HuH-7 (cell line): Measurements from ENCODE around the gene SOCS6.
"Not testable (repeated sequence)": the region's sequence is repeated elsewhere in the genome, so short reads cannot be mapped to it uniquely, and the experiment has no call there.

Source experiments
- DNase-seq: peaks from one replicate; pipeline ENCODE4 v3.0.0; 2011; ENCODE audit warnings: low spot score

The SOCS6 gene

GRCh38 chr18:70324897-70325296, 36.1 kb downstream of the SOCS6 start:
- no peak for DNase-seq

GRCh38 chr18:70326255-70326654, 37.4 kb downstream of the SOCS6 start:
- no peak for DNase-seq

GRCh38 chr18:70328169-70328568, 39.3 kb downstream of the SOCS6 start:
- no peak for DNase-seq

- DNase-seq = no peak
Observed at GRCh38 chr18:70329071-70329470, 40.2 kb downstream of the SOCS6 start.

GRCh38 chr18:70330887-70331286, 42.0 kb downstream of the SOCS6 start:
- no peak for DNase-seq

- no peak for DNase-seq
Observed at GRCh38 chr18:70331456-70332097, 42.7 kb downstream of the SOCS6 start.

- no peak for DNase-seq
Observed at GRCh38 chr18:70332694-70333093, 43.8 kb downstream of the SOCS6 start.

- DNase-seq = no peak
Observed at GRCh38 chr18:70333316-70333715, 44.5 kb downstream of the SOCS6 start.

GRCh38 chr18:70333757-70334156, 44.9 kb downstream of the SOCS6 start:
- DNase-seq = no peak

- no peak for DNase-seq
Observed at GRCh38 chr18:70334264-70334663, 45.4 kb downstream of the SOCS6 start.

GRCh38 chr18:70334728-70335329, 46.0 kb downstream of the SOCS6 start:
- DNase-seq = no peak

GRCh38 chr18:70335892-70336726, 47.3 kb downstream of the SOCS6 start:
- no peak for DNase-seq

GRCh38 chr18:70337139-70337972, 48.5 kb downstream of the SOCS6 start:
- DNase-seq = no peak

GRCh38 chr18:70338890-70339289, 50.0 kb downstream of the SOCS6 start:
- no peak for DNase-seq

GRCh38 chr18:70339915-70340314, 51.1 kb downstream of the SOCS6 start:
- DNase-seq = no peak

GRCh38 chr18:70348481-70348880, 59.6 kb downstream of the SOCS6 start:
- DNase-seq = not testable (repeated sequence)

GRCh38 chr18:70349316-70349715, 60.5 kb downstream of the SOCS6 start:
- DNase-seq = no peak

GRCh38 chr18:70354080-70354479, 65.2 kb downstream of the SOCS6 start:
- DNase-seq = no peak

GRCh38 chr18:70354771-70355170, 65.9 kb downstream of the SOCS6 start:
- no peak for DNase-seq

GRCh38 chr18:70355620-70356385, 67.0 kb downstream of the SOCS6 start:
- DNase-seq = no peak

GRCh38 chr18:70358105-70358406, 69.2 kb downstream of the SOCS6 start:
- not testable (repeated sequence) for DNase-seq

GRCh38 chr18:70359071-70359470, 70.2 kb downstream of the SOCS6 start:
- no peak for DNase-seq
